Measurements from ENCODE around the gene TLE1. TPM values are rescaled to one million over a fixed set of nuclear protein-coding genes. Genes with fewer than 3 reads are reported as not detected.
"Not testable (repeated sequence)": the region's sequence is repeated elsewhere in the genome, so short reads cannot be mapped to it uniquely, and the experiment has no call there.

Gene TLE1
- total RNA-seq, 1 donor from 2014 or later = 30.1 TPM

- DNase-seq (ENCODE audit: low read depth) = no peak
Measured at GRCh38 chr9:81653240-81653639, 36.1 kb downstream of the TLE1 start.

GRCh38 chr9:81652058-81652687, 37.2 kb downstream of the TLE1 start:
- no peak for DNase-seq (ENCODE audit: low read depth)

GRCh38 chr9:81650586-81651515, 38.5 kb downstream of the TLE1 start:
- no peak for DNase-seq (ENCODE audit: low read depth)

- no peak for DNase-seq (ENCODE audit: low read depth)
Measured at GRCh38 chr9:81649475-81650240, 39.7 kb downstream of the TLE1 start.

GRCh38 chr9:81648891-81649290, 40.5 kb downstream of the TLE1 start:
- DNase-seq (ENCODE audit: low read depth) = no peak

GRCh38 chr9:81646337-81646736, 43.0 kb downstream of the TLE1 start:
- no peak for DNase-seq (ENCODE audit: low read depth)

- not testable (repeated sequence) for DNase-seq (ENCODE audit: low read depth)
Measured at GRCh38 chr9:81644513-81644912, 44.8 kb downstream of the TLE1 start.

GRCh38 chr9:81637276-81637675, 52.1 kb downstream of the TLE1 start:
- no peak for DNase-seq (ENCODE audit: low read depth)

- DNase-seq (ENCODE audit: low read depth) = no peak
Measured at GRCh38 chr9:81636255-81636599, 53.1 kb downstream of the TLE1 start.

- no peak for DNase-seq (ENCODE audit: low read depth)
Measured at GRCh38 chr9:81635521-81636254, 53.7 kb downstream of the TLE1 start.

GRCh38 chr9:81634915-81635516, 54.3 kb downstream of the TLE1 start:
- no peak for DNase-seq (ENCODE audit: low read depth)

GRCh38 chr9:81633952-81634854, 55.1 kb downstream of the TLE1 start:
- no peak for DNase-seq (ENCODE audit: low read depth)

GRCh38 chr9:81632599-81632998, 56.7 kb downstream of the TLE1 start:
- DNase-seq (ENCODE audit: low read depth) = no peak

GRCh38 chr9:81631218-81631745, 58.1 kb downstream of the TLE1 start:
- no peak for DNase-seq (ENCODE audit: low read depth)

- no peak for DNase-seq (ENCODE audit: low read depth)
Measured at GRCh38 chr9:81629440-81629839, 59.9 kb downstream of the TLE1 start.

- no peak for DNase-seq (ENCODE audit: low read depth)
Measured at GRCh38 chr9:81628897-81629296, 60.5 kb downstream of the TLE1 start.

- no peak for DNase-seq (ENCODE audit: low read depth)
Measured at GRCh38 chr9:81627481-81627880, 61.9 kb downstream of the TLE1 start.

GRCh38 chr9:81626511-81626910, 62.8 kb downstream of the TLE1 start:
- DNase-seq (ENCODE audit: low read depth) = no peak

GRCh38 chr9:81625969-81626368, 63.4 kb downstream of the TLE1 start:
- DNase-seq (ENCODE audit: low read depth) = no peak

- no peak for DNase-seq (ENCODE audit: low read depth)
Measured at GRCh38 chr9:81623778-81624177, 65.6 kb downstream of the TLE1 start.
